Heart right ventricle (tissue), 16 donors: ENCODE data around the gene PLEKHG1. TPM values are rescaled to one million over a fixed set of nuclear protein-coding genes. Genes with fewer than 3 reads are reported as not detected.

ENCODE experiments used
- ATAC-seq, 8 donors: fragments of 200-7000 bp; cut with Tn5 transposase; one replicate each; pipeline ENCODE4 v1.9.1; 2020; ENCODE audit warnings: mild to moderate bottlenecking in 8 of 8, moderate library complexity in 8 of 8, moderate number of reproducible peaks in 1 of 8
- DNase-seq, 2 donors: peaks; one replicate each; pipeline ENCODE4 v3.0.0-alpha.2; 2020
- H3K27ac ChIP-seq, 10 donors: fragments of 200-600 bp; sonication (generic) in 2 of 10; one replicate each; pipeline versions ENCODE4 v1.5.0 to v1.8.0; 2020 to 2022; ENCODE audit warnings: mild to moderate bottlenecking in 3 of 10
- H3K27me3 ChIP-seq, 7 donors: fragments of 200-600 bp; one replicate each; pipeline ENCODE4 v1.8.0; 2021 to 2022; ENCODE audit warnings: mild to moderate bottlenecking in 2 of 7
- H3K36me3 ChIP-seq, 9 donors: fragments of 200-600 bp; sonication (generic) in 1 of 9; one replicate each; pipeline versions ENCODE4 v1.5.0 to v1.8.0; 2020 to 2022; ENCODE audit warnings: mild to moderate bottlenecking in 2 of 9
- H3K4me1 ChIP-seq, 9 donors: fragments of 200-600 bp; sonication (generic) in 1 of 9; one replicate each; pipeline versions ENCODE4 v1.5.0 to v1.8.0; 2020 to 2022; ENCODE audit warnings: mild to moderate bottlenecking in 4 of 9
- H3K4me3 ChIP-seq, 10 donors: fragments of 200-600 bp; sonication (generic) in 2 of 10; one replicate each; pipeline versions ENCODE4 v1.5.0 to v1.8.0; 2020 to 2022; ENCODE audit warnings: mild to moderate bottlenecking in 7 of 10, moderate library complexity in 2 of 10
- H3K9me3 ChIP-seq, 11 donors: fragments of 200-600 bp in 10 of 11; sonication (generic) in 2 of 11; one replicate each; pipeline versions ENCODE4 v1.5.0 to v1.8.0; 2013 to 2022; ENCODE audit warnings: mild to moderate bottlenecking in 2 of 11, control low read depth in 1 of 11, moderate library complexity in 1 of 11
- WGBS, 2 donors: extraction: QIAGEN DNeasy Blood & Tissue Kit; methylation state at CpG; one replicate each; pipeline ENCODE4 v1.1.7; 2013; ENCODE audit warnings: inconsistent platforms in 1 of 2; 5-methylcytosine and 5-hydroxymethylcytosine counted together
- intact Hi-C, 10 donors: fragments of 100-400 bp; cut with DNase I; formaldehyde crosslinking; loops; one replicate each; pipeline versions ENCODE4 v1.11.1 to v1.14.2; 2022
- polyA plus RNA-seq, 2 donors: library from polyadenylated mRNA; stranded (reverse); fragments of 200-250 nt; gene quantifications; one replicate each; pipeline ENCODE4 v1.2.3, GENCODE V29; 2013
- total RNA-seq, 10 donors: library from RNA; stranded (reverse); fragmentation: NEBNext Ultra II Directional in 3 of 10; extraction: Animal tissue kit (Norgen Biotek cat#: 25700) in 3 of 10; gene quantifications; one replicate each; pipeline versions ENCODE4 v1.2.1 to v1.2.4, GENCODE V29; 2021 to 2023
- TF ChIP-seq, protein P1 (sequence below), 9 donors: fragments of 200-600 bp; sonication (generic) in 2 of 9; IDR thresholded peaks; one replicate each; pipeline versions ENCODE4 v1.5.0 to v1.8.0; 2021 to 2022; ENCODE audit warnings: antibody characterized with exemption in 9 of 9, mild to moderate bottlenecking in 5 of 9, moderate library complexity in 1 of 9
- donor health status: Arrhythmogenic right ventricular cardiomyopathy.
- donor health status: ischemic (EF 13 %, LVEDD 7.1; RV severe dilation, severe dysfunction).
- donor health status: healthy with polysubstance abuse.
- donor health status: DM: no; HTN: yes; CAD: no.
- donor health status: DM: no; HTN: no; CAD: no.
- donor health status: ischemic (EF 25% LVEDD 6.9; RV normal size, moderate dysfunction).
- donor health status: ischemic (EF 25% LVEDD 5.7; RV mildly dilated, moderate dysfunction).
- donor health status: healthy.
- donor health status: DM: yes; HTN: yes; CAD: no.
- donor health status: Ischemic cardiomyopathy.
- donor health status: ischemic (EF 35%, LVEDD 5.7; RV mildly dilated, moderate dysfunction).
- donor health status: nonischemic (EF 11% LVEDD 7.7; RV severe dilation, severe dysfunction).
- donor health status: DM: yes; HTN: yes; CAD: no.
- donor health status: PGD.
- donor health status: ischemic (EF 29% LVEDD 5.4; RV normal size, mild dysfunction).
- donor health status: nonischemic (EF 23%, LVEDD 6.1; RV moderate dilation, normal function).

The PLEKHG1 gene
- total and polyA plus RNA-seq, 12 donors = 2.6 to 22.2 (median 8.8) TPM

GRCh38 chr6:150615967-150616366, 16.3 kb downstream of the PLEKHG1 start:
- H3K4me1 ChIP-seq = peaks cover 0 to 79% (median 29%) of the 10 kb centered on the region in 9 donors

GRCh38 chr6:150616586-150616985, 16.9 kb downstream of the PLEKHG1 start:
- Histone ChIP-seq H3K27ac (peak overlapping the region in 4 of 10 donors; percentile 2 to 53 (median 30)), H3K36me3 (no peaks in the 10 kb centered on the region), H3K4me3 (no peak overlapping the region), H3K9me3 (no peaks in the 10 kb centered on the region), H3K27me3 (no peaks in the 10 kb centered on the region), H3K4me1 (peaks cover 0 to 79% (median 35%) of the 10 kb centered on the region in 9 donors)
- DNase-seq = no peak
- ATAC-seq = no peak
- TF ChIP-seq, protein P1, sequence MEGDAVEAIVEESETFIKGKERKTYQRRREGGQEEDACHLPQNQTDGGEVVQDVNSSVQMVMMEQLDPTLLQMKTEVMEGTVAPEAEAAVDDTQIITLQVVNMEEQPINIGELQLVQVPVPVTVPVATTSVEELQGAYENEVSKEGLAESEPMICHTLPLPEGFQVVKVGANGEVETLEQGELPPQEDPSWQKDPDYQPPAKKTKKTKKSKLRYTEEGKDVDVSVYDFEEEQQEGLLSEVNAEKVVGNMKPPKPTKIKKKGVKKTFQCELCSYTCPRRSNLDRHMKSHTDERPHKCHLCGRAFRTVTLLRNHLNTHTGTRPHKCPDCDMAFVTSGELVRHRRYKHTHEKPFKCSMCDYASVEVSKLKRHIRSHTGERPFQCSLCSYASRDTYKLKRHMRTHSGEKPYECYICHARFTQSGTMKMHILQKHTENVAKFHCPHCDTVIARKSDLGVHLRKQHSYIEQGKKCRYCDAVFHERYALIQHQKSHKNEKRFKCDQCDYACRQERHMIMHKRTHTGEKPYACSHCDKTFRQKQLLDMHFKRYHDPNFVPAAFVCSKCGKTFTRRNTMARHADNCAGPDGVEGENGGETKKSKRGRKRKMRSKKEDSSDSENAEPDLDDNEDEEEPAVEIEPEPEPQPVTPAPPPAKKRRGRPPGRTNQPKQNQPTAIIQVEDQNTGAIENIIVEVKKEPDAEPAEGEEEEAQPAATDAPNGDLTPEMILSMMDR (IDR thresholded peaks at IDR 0.05) = no peak
- 53 to 73% methylated on average over 2 of the region's 2 CpGs for WGBS, 2 donors
- intact Hi-C loops = no loop called here

More at GRCh38 chr6:150615967-150616366, 16.3 kb downstream of the PLEKHG1 start:
- Histone ChIP-seq H3K9me3 (no peaks in the 10 kb centered on the region), H3K4me3 (no peak overlapping the region), H3K36me3 (no peaks in the 10 kb centered on the region), H3K27me3 (no peaks in the 10 kb centered on the region), H3K27ac (peak overlapping the region in 3 of 10 donors; percentile 11 to 53 (median 48))
- DNase-seq = no peak
- TF ChIP-seq, protein P1 (IDR thresholded peaks at IDR 0.05) = no peak
- intact Hi-C loops = no loop called here
- ATAC-seq = no peak

GRCh38 chr6:150617062-150617461, 17.4 kb downstream of the PLEKHG1 start:
- Histone ChIP-seq H3K4me3 (no peak overlapping the region), H3K4me1 (peaks cover 0 to 81% (median 39%) of the 10 kb centered on the region in 9 donors), H3K27me3 (no peaks in the 10 kb centered on the region), H3K36me3 (no peaks in the 10 kb centered on the region), H3K27ac (peak overlapping the region in 7 of 10 donors; percentile 2 to 58 (median 50)), H3K9me3 (no peaks in the 10 kb centered on the region)
- ATAC-seq = no peak
- DNase-seq = no peak
- TF ChIP-seq, protein P1 (IDR thresholded peaks at IDR 0.05) = no peak
- WGBS, 2 donors = 64 to 74% methylated on average over 3 of the region's 3 CpGs
- intact Hi-C loops = no loop called here

GRCh38 chr6:150617496-150618460, 18.1 kb downstream of the PLEKHG1 start:
- no peaks in the 10 kb centered on the region for H3K9me3 ChIP-seq
- ATAC-seq = no peak
- intact Hi-C loops = no loop called here
- peak overlapping the region in 7 of 10 donors; percentile 2 to 58 (median 50) for H3K27ac ChIP-seq
- H3K4me1 ChIP-seq = peaks cover 0 to 81% (median 39%) of the 10 kb centered on the region in 9 donors
- 64 to 75% methylated on average over 6 of the region's 6 CpGs for WGBS, 2 donors
- no peak for DNase-seq
- H3K36me3 ChIP-seq = no peaks in the 10 kb centered on the region
- TF ChIP-seq, protein P1 (IDR thresholded peaks at IDR 0.05) = no peak
- no peaks in the 10 kb centered on the region for H3K27me3 ChIP-seq
- H3K4me3 ChIP-seq = no peak overlapping the region
